B cell (primary cell): ENCODE data around the gene FYN.

ENCODE experiments used
- CTCF ChIP-seq: fragments of 200-600 bp; IDR thresholded peaks from one replicate; pipeline ENCODE4 v1.8.0; 2022; ENCODE audit warnings: antibody characterized with exemption, mild to moderate bottlenecking
- EZH2 ChIP-seq: IDR thresholded peaks from 2 replicates; pipeline ENCODE4 v1.6.1; 2012; ENCODE audit warnings: borderline replicate concordance, low read depth, mild to moderate bottlenecking, moderate library complexity, low read length; ENCODE audit not compliant: insufficient read depth, poor library complexity, severe bottlenecking

- TF ChIP-seq CTCF (no peak), EZH2 (no peak)
Measured at GRCh38 chr6:111677249-111677990, 195.8 kb downstream of the FYN start.
